Measurements from ENCODE around the gene PRKCE. TPM values are rescaled to one million over a fixed set of nuclear protein-coding genes. Genes with fewer than 3 reads are reported as not detected.

PRKCE gene
- total and polyA plus RNA-seq, 7 donors = 3.0 to 21.9 (median 15.8) TPM

DNA sequence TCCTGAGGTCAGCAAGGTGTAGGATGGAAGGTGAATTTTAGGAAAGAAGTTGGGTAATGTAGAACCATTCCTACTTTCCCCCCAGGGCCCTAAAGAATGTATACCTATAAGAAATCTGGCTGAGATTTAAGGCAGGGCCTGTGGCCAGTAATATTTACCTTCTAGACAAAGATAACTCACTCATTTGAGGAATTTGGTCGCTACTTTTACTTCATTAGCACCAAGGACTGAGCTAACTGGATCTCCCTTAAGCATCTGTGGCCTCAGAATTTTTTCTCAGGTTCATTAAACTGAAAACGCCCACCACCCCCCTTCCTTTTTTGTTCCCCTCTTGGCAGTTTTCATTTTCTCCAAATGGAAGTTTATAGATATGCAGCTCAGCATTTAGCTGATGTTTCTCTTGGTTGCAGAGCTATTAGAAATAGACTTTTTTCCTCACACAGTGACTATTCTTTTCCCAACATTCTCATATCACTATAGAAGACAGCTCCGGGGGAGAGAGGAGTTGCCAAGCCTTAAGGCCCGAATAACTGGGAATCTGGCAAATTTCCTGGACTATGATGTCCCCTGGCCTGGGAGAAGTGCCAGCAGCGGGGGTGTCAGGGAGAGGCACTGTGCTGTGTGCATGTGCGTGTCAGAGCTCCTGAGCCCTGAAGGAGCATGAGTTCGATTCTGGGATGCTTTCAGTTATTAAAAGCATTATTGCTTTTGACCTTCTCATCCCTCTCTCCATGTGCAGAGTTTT lies 310.9 kb downstream of the PRKCE start:
- Histone ChIP-seq H3K9me3 (no peaks in the 10 kb centered on the region), H3K27ac (peak overlapping the region; percentile 39 to 56 (median 52)), H3K4me1 (peaks cover 0 to 47% (median 45%) of the 10 kb centered on the region in 4 donors), H3K27me3 (no peaks in the 10 kb centered on the region), H3K4me3 (no peak overlapping the region), H3K36me3 (no peaks in the 10 kb centered on the region)
- 43 to 62% methylated on average over 7 of the region's 7 CpGs for WGBS, 2 donors
- intact Hi-C loops (cut with DNase I) = no loop called here
- peak; percentile 75 for DNase-seq
- TF ChIP-seq EP300 (IDR thresholded peaks at IDR 0.05) (no peak), POLR2A (IDR thresholded peaks at IDR 0.05) (no peak), CTCF (IDR thresholded peaks at IDR 0.05) (no peak), POLR2AphosphoS5 (IDR thresholded peaks at IDR 0.05) (no peak)

GRCh38 chr2:45963816-45964215 lies 312.3 kb downstream of the PRKCE start:
- H3K4me1 ChIP-seq = peaks cover 0 to 51% (median 48%) of the 10 kb centered on the region in 4 donors
- H3K27me3 ChIP-seq = no peaks in the 10 kb centered on the region
- DNase-seq = peak; percentile 18
- peak overlapping the region in 3 of 4 donors; percentile 28 to 67 (median 44) for H3K27ac ChIP-seq
- intact Hi-C loops (cut with DNase I) = no loop called here
- no peak overlapping the region for H3K4me3 ChIP-seq
- H3K36me3 ChIP-seq = no peaks in the 10 kb centered on the region
- H3K9me3 ChIP-seq = no peaks in the 10 kb centered on the region
- WGBS, 2 donors = 50 to 77% methylated on average over 7 of the region's 7 CpGs
- TF ChIP-seq POLR2AphosphoS5 (IDR thresholded peaks at IDR 0.05) = no peak
- no peak for TF ChIP-seq EP300 (IDR thresholded peaks at IDR 0.05)
- no peak for TF ChIP-seq POLR2A (IDR thresholded peaks at IDR 0.05)

- Histone ChIP-seq H3K4me3 (no peak overlapping the region), H3K36me3 (no peaks in the 10 kb centered on the region), H3K4me1 (peaks cover 0 to 56% (median 53%) of the 10 kb centered on the region in 4 donors), H3K9me3 (no peaks in the 10 kb centered on the region), H3K27me3 (no peaks in the 10 kb centered on the region), H3K27ac (peak overlapping the region in 3 of 4 donors; percentile 28 to 67 (median 44))
- intact Hi-C loops (cut with DNase I) = no loop called here
- TF ChIP-seq CTCF (IDR thresholded peaks at IDR 0.05) (no peak), POLR2AphosphoS5 (IDR thresholded peaks at IDR 0.05) (peak in 2 of 4 donors; percentile 10 to 25)
- 17 to 31% methylated on average over 6 of the region's 6 CpGs for WGBS, 2 donors
- peak; percentile 77 for DNase-seq
Measured at GRCh38 chr2:45964223-45964841, 312.9 kb downstream of the PRKCE start.

GRCh38 chr2:45964906-45965305 lies 313.4 kb downstream of the PRKCE start:
- intact Hi-C loops (cut with DNase I) = no loop called here
- no peak for TF ChIP-seq CTCF (IDR thresholded peaks at IDR 0.05)
- TF ChIP-seq POLR2AphosphoS5 (IDR thresholded peaks at IDR 0.05) = no peak
- no peak for TF ChIP-seq POLR2A (IDR thresholded peaks at IDR 0.05)
- no peak for TF ChIP-seq EP300 (IDR thresholded peaks at IDR 0.05)
- Histone ChIP-seq H3K9me3 (no peaks in the 10 kb centered on the region), H3K27me3 (no peaks in the 10 kb centered on the region), H3K36me3 (no peaks in the 10 kb centered on the region), H3K4me3 (no peak overlapping the region), H3K27ac (peak overlapping the region in 2 of 4 donors; percentile 44 to 67), H3K4me1 (peaks cover 0 to 60% (median 56%) of the 10 kb centered on the region in 4 donors)
- DNase-seq = no peak
- WGBS, 2 donors = 23 to 32% methylated on average over 4 of the region's 4 CpGs

DNA sequence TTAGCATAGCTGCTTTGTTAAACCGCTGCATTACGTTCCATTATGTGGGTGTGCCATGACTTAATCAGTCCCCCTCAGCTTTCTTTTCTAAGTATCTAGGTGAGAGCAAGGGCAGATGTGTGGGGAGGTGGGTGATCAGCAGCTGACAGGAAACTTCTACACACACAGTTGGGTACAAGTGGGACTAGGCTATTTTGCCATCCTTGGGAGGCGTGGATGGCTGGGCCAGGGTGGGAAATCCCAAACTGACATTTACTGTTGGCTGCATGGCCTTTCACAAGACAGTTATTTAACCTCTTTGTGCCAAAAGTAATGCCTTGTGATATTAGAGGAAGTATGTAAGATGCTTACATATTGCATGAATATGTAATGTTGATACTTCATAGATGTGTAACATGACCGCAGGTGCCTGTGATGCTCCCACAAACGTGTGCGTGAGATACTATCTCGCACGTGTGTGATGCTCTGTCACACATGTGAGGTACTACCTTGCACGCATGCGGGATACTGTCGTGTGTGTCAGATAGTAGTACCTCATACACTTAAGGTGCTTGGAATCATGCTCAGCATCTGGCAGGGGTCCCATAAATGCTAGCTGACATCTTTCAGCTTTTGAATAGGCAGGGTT lies 314.5 kb downstream of the PRKCE start:
- H3K27me3 ChIP-seq = no peaks in the 10 kb centered on the region
- H3K4me3 ChIP-seq = no peak overlapping the region
- TF ChIP-seq CTCF (IDR thresholded peaks at IDR 0.05) (no peak), EP300 (IDR thresholded peaks at IDR 0.05) (no peak), POLR2A (IDR thresholded peaks at IDR 0.05) (no peak), POLR2AphosphoS5 (IDR thresholded peaks at IDR 0.05) (no peak)
- peaks cover 0 to 54% (median 50%) of the 10 kb centered on the region in 4 donors for H3K4me1 ChIP-seq
- H3K27ac ChIP-seq = no peak overlapping the region
- no peaks in the 10 kb centered on the region for H3K9me3 ChIP-seq
- no peaks in the 10 kb centered on the region for H3K36me3 ChIP-seq
- intact Hi-C loops (cut with DNase I) = no loop called here
- peak; percentile 27 for DNase-seq
- WGBS, 2 donors = 93 to 96% methylated on average over 11 of the region's 11 CpGs

Data from sigmoid colon (tissue), 7 donors.